ENCODE measurements around the gene EEIG2. TPM values are rescaled to one million over a fixed set of nuclear protein-coding genes. Genes with fewer than 3 reads are reported as not detected.
A peak's percentile ranks its signal among the peaks of the same experiment; 100 is the strongest.

EEIG2 gene
- total and polyA plus RNA-seq, 9 of the 15 experiments (the other 6 are each of a cell fraction or from before 2014, with no cell fraction given), result 6.1 to 26.9 (median 15.2) TPM

DNA sequence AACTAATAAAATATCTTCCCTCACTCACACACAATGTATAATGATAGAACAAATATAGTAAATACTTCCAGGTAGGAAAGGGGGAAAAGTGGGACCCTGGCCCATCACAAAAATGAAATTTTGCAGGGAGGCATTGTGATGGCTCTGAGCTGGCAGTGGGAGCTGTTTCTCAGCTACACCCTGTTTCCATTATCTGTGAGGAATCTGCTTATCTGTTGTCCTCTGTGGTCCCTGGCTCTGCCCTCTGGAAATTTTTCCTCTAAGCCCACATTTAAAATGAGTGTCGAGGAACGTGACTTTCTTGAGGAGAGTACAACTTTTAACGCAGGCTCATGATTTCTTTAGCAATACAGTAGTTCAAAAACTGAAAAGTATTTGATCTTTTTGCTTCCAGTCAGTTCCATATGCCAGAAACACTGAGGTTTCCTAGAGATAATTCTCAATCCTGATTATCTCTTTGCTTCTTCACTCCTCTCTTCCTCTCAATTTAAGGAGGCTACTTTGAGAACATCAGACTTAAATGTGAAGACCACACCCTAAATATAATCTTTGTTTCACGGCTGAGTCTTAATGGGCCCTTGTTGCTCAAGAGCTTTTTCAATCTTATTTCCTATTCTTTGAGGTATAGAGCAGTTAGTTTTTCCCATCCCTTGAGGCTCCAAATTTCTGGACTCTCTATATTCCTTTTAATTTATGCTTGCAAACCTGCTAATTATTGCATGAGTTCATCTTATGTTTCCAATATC, 5.0 kb upstream of the EEIG2 start (continued):
- TF ChIP-seq CEBPG (CRISPR knock-in tag; IDR thresholded peaks at IDR 0.05) (no peak), CEBPG (tag; conservative IDR thresholded peaks at IDR 0.05 in 1 of 2, IDR thresholded peaks at IDR 0.05 in 1 of 2) (peak in 1 of 2 experiments; percentile 27; a peak in 1 of 4 replicates), MYBL2 (IDR thresholded peaks at IDR 0.05; ENCODE audit: low read depth) (no peak), MYBL2 (CRISPR knock-in tag; IDR thresholded peaks at IDR 0.05; ENCODE audit: borderline replicate concordance) (no peak), ZNF316 (IDR thresholded peaks at IDR 0.05) (no peak), NR2C1 (IDR thresholded peaks at IDR 0.05) (no peak), NR2C1 (tag; IDR thresholded peaks at IDR 0.05) (no peak), SIN3B (IDR thresholded peaks at IDR 0.05; ENCODE audit: low read depth) (no peak), ARID1B (IDR thresholded peaks at IDR 0.05) (peak; percentile 23; the same call in 1 of the 2 replicates), ZNF717 (CRISPR knock-in tag; IDR thresholded peaks at IDR 0.05) (no peak), ESRRA (IDR thresholded peaks at IDR 0.05; ENCODE audit: borderline replicate concordance, low read depth) (0 out of 2 replicates have a peak, but pooled peaks have one; percentile 61), ZNF561 (CRISPR knock-in tag; conservative IDR thresholded peaks at IDR 0.05) (no peak), ZKSCAN8 (CRISPR knock-in tag; IDR thresholded peaks at IDR 0.05) (no peak), TCF7L2 (IDR thresholded peaks at IDR 0.05; ENCODE audit: low read depth, low read length) (no peak), RNF2 (IDR thresholded peaks at IDR 0.05) (no peak), SIX5 (IDR thresholded peaks at IDR 0.05; ENCODE audit: borderline replicate concordance in 1 of 2, insufficient read depth in 1 of 2, low read depth in 1 of 2, low read length in 2 of 2) (no peak), CBX8 (IDR thresholded peaks at IDR 0.05; ENCODE audit: borderline replicate concordance, extremely low read depth, low read depth, low read length, poor library complexity, severe bottlenecking) (no peak), RFX7 (CRISPR knock-in tag; IDR thresholded peaks at IDR 0.05) (no peak)
- TF ChIP-seq, protein P1, sequence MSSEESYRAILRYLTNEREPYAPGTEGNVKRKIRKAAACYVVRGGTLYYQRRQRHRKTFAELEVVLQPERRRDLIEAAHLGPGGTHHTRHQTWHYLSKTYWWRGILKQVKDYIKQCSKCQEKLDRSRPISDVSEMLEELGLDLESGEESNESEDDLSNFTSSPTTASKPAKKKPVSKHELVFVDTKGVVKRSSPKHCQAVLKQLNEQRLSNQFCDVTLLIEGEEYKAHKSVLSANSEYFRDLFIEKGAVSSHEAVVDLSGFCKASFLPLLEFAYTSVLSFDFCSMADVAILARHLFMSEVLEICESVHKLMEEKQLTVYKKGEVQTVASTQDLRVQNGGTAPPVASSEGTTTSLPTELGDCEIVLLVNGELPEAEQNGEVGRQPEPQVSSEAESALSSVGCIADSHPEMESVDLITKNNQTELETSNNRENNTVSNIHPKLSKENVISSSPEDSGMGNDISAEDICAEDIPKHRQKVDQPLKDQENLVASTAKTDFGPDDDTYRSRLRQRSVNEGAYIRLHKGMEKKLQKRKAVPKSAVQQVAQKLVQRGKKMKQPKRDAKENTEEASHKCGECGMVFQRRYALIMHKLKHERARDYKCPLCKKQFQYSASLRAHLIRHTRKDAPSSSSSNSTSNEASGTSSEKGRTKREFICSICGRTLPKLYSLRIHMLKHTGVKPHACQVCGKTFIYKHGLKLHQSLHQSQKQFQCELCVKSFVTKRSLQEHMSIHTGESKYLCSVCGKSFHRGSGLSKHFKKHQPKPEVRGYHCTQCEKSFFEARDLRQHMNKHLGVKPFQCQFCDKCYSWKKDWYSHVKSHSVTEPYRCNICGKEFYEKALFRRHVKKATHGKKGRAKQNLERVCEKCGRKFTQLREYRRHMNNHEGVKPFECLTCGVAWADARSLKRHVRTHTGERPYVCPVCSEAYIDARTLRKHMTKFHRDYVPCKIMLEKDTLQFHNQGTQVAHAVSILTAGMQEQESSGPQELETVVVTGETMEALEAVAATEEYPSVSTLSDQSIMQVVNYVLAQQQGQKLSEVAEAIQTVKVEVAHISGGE (CRISPR knock-in tag; IDR thresholded peaks at IDR 0.05), result peak in 2 of 3 experiments; percentile 42 to 76; a peak in 2 of 6 replicates
- TF ChIP-seq, protein P2, sequence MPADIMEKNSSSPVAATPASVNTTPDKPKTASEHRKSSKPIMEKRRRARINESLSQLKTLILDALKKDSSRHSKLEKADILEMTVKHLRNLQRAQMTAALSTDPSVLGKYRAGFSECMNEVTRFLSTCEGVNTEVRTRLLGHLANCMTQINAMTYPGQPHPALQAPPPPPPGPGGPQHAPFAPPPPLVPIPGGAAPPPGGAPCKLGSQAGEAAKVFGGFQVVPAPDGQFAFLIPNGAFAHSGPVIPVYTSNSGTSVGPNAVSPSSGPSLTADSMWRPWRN (IDR thresholded peaks at IDR 0.05; ENCODE audit: low read depth), result no peak
- TF ChIP-seq, protein P3, sequence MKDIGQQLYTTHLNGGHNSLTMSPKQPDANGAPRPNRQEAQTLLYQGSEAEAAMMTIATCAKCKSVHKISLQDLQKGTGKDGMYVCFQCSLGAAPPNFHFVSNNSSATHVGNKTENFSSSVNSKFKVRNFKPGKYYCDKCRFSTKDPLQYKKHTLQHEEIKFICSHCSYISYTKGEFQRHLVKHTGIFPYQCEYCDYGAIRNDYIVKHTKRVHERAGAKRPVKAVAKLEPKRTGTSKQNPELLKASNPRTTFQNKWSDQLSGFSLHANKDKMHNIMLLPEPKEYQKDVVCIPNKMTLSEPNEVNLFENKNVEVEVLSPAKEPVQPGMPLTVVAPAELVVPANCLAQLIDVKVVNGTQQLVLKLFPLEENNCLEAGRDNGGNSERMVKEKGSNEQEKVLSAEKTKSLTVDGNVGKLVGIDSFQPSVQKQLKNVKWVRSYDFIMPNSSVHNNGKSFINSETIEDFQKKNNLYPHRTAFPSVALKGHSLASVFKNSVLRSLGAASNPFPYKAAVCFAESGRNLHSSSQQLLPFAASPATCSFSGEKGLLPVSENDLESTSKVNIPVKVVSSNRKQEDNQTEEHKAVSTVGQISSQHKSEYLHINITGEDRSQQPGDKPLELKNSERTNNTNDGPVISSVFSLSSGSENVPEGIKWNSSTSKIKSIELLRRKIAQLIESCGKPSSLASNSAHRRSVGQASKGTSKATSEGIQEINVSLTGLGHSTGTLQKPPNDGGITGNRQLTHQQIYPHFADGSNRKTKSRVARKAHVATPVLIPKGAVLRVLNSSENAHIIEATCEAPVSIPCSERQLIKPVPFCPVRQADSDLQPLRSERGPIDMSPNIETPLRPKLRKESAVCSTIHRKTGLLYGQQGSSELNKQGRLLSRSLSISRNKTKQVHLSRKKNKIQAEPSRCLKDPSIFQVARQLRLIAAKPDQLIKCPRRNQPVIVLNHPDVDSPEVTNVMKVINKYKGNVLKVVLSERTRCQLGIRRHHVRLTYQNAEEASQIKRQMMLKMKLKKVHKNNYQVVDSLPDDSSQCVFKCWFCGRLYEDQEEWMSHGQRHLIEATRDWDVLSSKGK (CRISPR knock-in tag; IDR thresholded peaks at IDR 0.05), result no peak

Data from K562 (cell line).